SK-N-SH treated with all-trans-retinoic acid at 6 μM for 48 hours (cell line): ENCODE data around the gene LRCH3.

Experiments used
- ESRRG ChIP-seq: fragments of 250-450 bp; sonication (Bioruptor Pico); IDR thresholded peaks from 2 replicates; pipeline ENCODE4 v1.6.1; 2021; ENCODE audit warnings: mild to moderate bottlenecking
- RARB ChIP-seq: fragments of 250-450 bp; sonication (Bioruptor Pico); IDR thresholded peaks from 2 replicates; pipeline ENCODE4 v1.8.0; 2021; ENCODE audit warnings: mild to moderate bottlenecking, moderate library complexity
- ZC3H10 ChIP-seq: fragments of 250-450 bp; sonication (Bioruptor Pico); IDR thresholded peaks from 2 replicates; pipeline ENCODE4 v1.5.1; 2021; ENCODE audit warnings: mild to moderate bottlenecking, moderate library complexity
- ZFP30 ChIP-seq: fragments of 450-650 bp; formaldehyde crosslinking; IDR thresholded peaks from 2 replicates; pipeline ENCODE4 v1.5.0; 2022; ENCODE audit warnings: mild to moderate bottlenecking, moderate library complexity
- ZNF565 ChIP-seq: fragments of 450-650 bp; formaldehyde crosslinking; conservative IDR thresholded peaks from 2 replicates; pipeline ENCODE4 v1.5.0; 2020; ENCODE audit warnings: low read depth, mild to moderate bottlenecking, moderate library complexity
- ZNF70 ChIP-seq: fragments of 450-650 bp; formaldehyde crosslinking; IDR thresholded peaks from 2 replicates; pipeline ENCODE4 v1.5.0; 2020; ENCODE audit warnings: mild to moderate bottlenecking, moderate library complexity
- ZNF8 ChIP-seq: fragments of 450-650 bp; formaldehyde crosslinking; IDR thresholded peaks from 2 replicates; pipeline ENCODE4 v1.5.0; 2020; ENCODE audit warnings: mild to moderate bottlenecking, moderate library complexity
- TF ChIP-seq, protein P1 (sequence below): fragments of 250-450 bp; sonication (Bioruptor Pico); IDR thresholded peaks from 2 replicates; pipeline ENCODE4 v1.8.0; 2020; ENCODE audit warnings: mild to moderate bottlenecking, moderate library complexity, borderline replicate concordance

- TF ChIP-seq RARB (CRISPR knock-in tag) (no peak), ZNF70 (no peak), ZC3H10 (CRISPR knock-in tag) (no peak), ESRRG (CRISPR knock-in tag) (no peak), ZFP30 (CRISPR knock-in tag) (no peak), ZNF565 (CRISPR knock-in tag) (no peak), ZNF8 (CRISPR knock-in tag) (no peak)
- TF ChIP-seq, protein P1, sequence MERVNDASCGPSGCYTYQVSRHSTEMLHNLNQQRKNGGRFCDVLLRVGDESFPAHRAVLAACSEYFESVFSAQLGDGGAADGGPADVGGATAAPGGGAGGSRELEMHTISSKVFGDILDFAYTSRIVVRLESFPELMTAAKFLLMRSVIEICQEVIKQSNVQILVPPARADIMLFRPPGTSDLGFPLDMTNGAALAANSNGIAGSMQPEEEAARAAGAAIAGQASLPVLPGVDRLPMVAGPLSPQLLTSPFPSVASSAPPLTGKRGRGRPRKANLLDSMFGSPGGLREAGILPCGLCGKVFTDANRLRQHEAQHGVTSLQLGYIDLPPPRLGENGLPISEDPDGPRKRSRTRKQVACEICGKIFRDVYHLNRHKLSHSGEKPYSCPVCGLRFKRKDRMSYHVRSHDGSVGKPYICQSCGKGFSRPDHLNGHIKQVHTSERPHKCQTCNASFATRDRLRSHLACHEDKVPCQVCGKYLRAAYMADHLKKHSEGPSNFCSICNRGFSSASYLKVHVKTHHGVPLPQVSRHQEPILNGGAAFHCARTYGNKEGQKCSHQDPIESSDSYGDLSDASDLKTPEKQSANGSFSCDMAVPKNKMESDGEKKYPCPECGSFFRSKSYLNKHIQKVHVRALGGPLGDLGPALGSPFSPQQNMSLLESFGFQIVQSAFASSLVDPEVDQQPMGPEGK (CRISPR knock-in tag): no peak
These were observed 41.8 kb upstream of the LRCH3 start for GRCh38 chr3:197749315-197749600.
